ENCODE data around the gene IREB2. TPM values are rescaled to one million over a fixed set of nuclear protein-coding genes. Genes with fewer than 3 reads are reported as not detected.

Gene IREB2
- total and polyA plus RNA-seq, 2 donors (not counting 3 experiments of a cell fraction or from before 2014, with no cell fraction given) = 12.7 to 51.4 TPM

GRCh38 chr15:78450285-78450858 is 12.4 kb downstream of the IREB2 start:
- Histone ChIP-seq H3K9me3 (replicated peaks; ENCODE audit: control insufficient read depth, insufficient read depth, low read length) (no peaks in the 10 kb centered on the region), H3K4me2 (ENCODE audit: insufficient read depth, low read length) (no peak overlapping the region), H2AFZ (ENCODE audit: low read depth, low read length) (no peak overlapping the region), H4K20me1 (replicated peaks; ENCODE audit: control insufficient read depth, extremely low read depth, insufficient read depth, low read length) (peaks cover 8% of the 10 kb centered on the region), H3K4me3 (replicated peaks in 1 of 3; ENCODE audit: insufficient read depth in 1 of 3, low read depth in 1 of 3, low read length in 3 of 3) (no peak overlapping the region), H3K27ac (ENCODE audit: insufficient read depth, low read depth, low read length) (no peak overlapping the region), H3K9me1 (replicated peaks; ENCODE audit: control insufficient read depth, extremely low read depth, insufficient read depth, low read length) (no peaks in the 10 kb centered on the region), H3K9ac (replicated peaks; ENCODE audit: extremely low read depth, insufficient read depth, low read length) (no peak overlapping the region), H3K4me1 (ENCODE audit: control insufficient read depth, extremely low read depth, insufficient read depth, low read length) (no peaks in the 10 kb centered on the region), H3K36me3 (ENCODE audit: control insufficient read depth in 2 of 2, extremely low read depth in 1 of 2, insufficient read depth in 2 of 2, low read length in 2 of 2) (peaks cover 0 to 4% of the 10 kb centered on the region in 2 experiments), H3K79me2 (ENCODE audit: control insufficient read depth, insufficient read depth, low read length) (peaks cover 90% of the 10 kb centered on the region), H3K27me3 (ENCODE audit: control insufficient read depth in 2 of 2, insufficient read depth in 2 of 2, low read length in 2 of 2) (no peaks in the 10 kb centered on the region)
- no peak for FAIRE-seq
- no TSS peak for BruUV-seq (replicated peaks)
- ChIA-PET POLR2A (interaction anchor here (0.8 to 1.9 kb wide), 2 partner anchors 12 to 28 kb away, joined by 4 to 5 read pairs; partner anchors contain the start of gene IREB2), CTCF (interaction anchor here (1.1 kb wide), 1 partner anchor 10 kb away, joined by 4 read pairs; no protein-coding TSS in a partner anchor)
- TF ChIP-seq CTCF (IDR thresholded peaks at IDR 0.05; ENCODE audit: extremely low read depth in 1 of 2, insufficient read depth in 1 of 2, low read depth in 1 of 2, low read length in 2 of 2) = no peak
- no peak for TF ChIP-seq JUN (IDR thresholded peaks at IDR 0.05; ENCODE audit: borderline replicate concordance, insufficient read depth, insufficient read length, low read depth)
- TF ChIP-seq MAX (IDR thresholded peaks at IDR 0.05; ENCODE audit: insufficient read depth, insufficient read length) = no peak
- TF ChIP-seq FOS (IDR thresholded peaks at IDR 0.05; ENCODE audit: borderline replicate concordance, insufficient read depth, low read length) = no peak
- no peak for TF ChIP-seq MYC (IDR thresholded peaks at IDR 0.05; ENCODE audit: low read depth, low read length)
- TF ChIP-seq POLR2A (IDR thresholded peaks at IDR 0.05; ENCODE audit: low read depth, low read length) = no peak
- TF ChIP-seq POLR2AphosphoS5 (IDR thresholded peaks at IDR 0.05; ENCODE audit: insufficient read depth, low read depth, low read length) = no peak
- TF ChIP-seq GATA2 (IDR thresholded peaks at IDR 0.05; ENCODE audit: insufficient read depth, insufficient read length, low read depth, low read length) = no peak
- no peak for DNase-seq (ENCODE audit: low read depth, low spot score)
- dilution Hi-C loops (cut with MboI; ENCODE audit: extremely low pct_ligation_motif_present, low sequenced_read_pairs) = no loop called here
- intact Hi-C loops (cut with micrococcal nuclease) = no loop called here

All from endothelial cell of umbilical vein (primary cell).